Ishikawa (cell line): ENCODE data around the gene LGR4.

Experiments
- EP300 ChIP-seq: IDR thresholded peaks from 2 replicates; pipeline ENCODE4 v1.6.1; 2012; ENCODE audit warnings: borderline replicate concordance
- RAD21 ChIP-seq: IDR thresholded peaks from 2 replicates; pipeline ENCODE4 v1.6.1; 2012; ENCODE audit warnings: low read depth
- REST ChIP-seq: IDR thresholded peaks from 2 replicates; pipeline ENCODE4 v1.6.1; 2012; ENCODE audit warnings: low read depth, mild to moderate bottlenecking
- TEAD4 ChIP-seq: IDR thresholded peaks from 2 replicates; pipeline ENCODE4 v1.6.1; 2012

GRCh38 chr11:27339941-27340340, 132.6 kb downstream of the LGR4 start:
- TF ChIP-seq EP300 (no peak), REST (no peak), RAD21 (no peak), TEAD4 (no peak)
